B cell (primary cell): ENCODE results near the gene KRT14.

ENCODE experiments used
- CTCF ChIP-seq: fragments of 200-600 bp; IDR thresholded peaks from one replicate; pipeline ENCODE4 v1.8.0; 2022; ENCODE audit warnings: antibody characterized with exemption, mild to moderate bottlenecking
- EZH2 ChIP-seq: IDR thresholded peaks from 2 replicates; pipeline ENCODE4 v1.6.1; 2012; ENCODE audit warnings: borderline replicate concordance, low read depth, mild to moderate bottlenecking, moderate library complexity, low read length; ENCODE audit not compliant: insufficient read depth, poor library complexity, severe bottlenecking

- TF ChIP-seq CTCF (no peak), EZH2 (no peak)
These were observed 50.8 kb downstream of the KRT14 start for GRCh38 chr17:41535764-41536481.
